Activated CD8-positive, alpha-beta T cell treated with anti-CD3 and anti-CD28 coated beads for 36 hours (primary cell): ENCODE results near the gene HLA-DRB5. TPM values are rescaled to one million over a fixed set of nuclear protein-coding genes. Genes with fewer than 3 reads are reported as not detected.

Source experiments
- total RNA-seq, 2 experiments: library from RNA; stranded (reverse); gene quantifications; one replicate each; pipeline ENCODE4 v1.2.3, GENCODE V29; 2021

Gene HLA-DRB5
- total RNA-seq, 2 experiments from 2014 or later: 4.9 to 5.9 TPM

Other genes starting within 250 kb of the HLA-DRB5 start
- gene TSBP1, start 158.4 kb downstream of the HLA-DRB5 start, total RNA-seq: not detected
- gene BTNL2, start 123.1 kb downstream of the HLA-DRB5 start, total RNA-seq: not detected
- gene HLA-DRA, start 90.4 kb downstream of the HLA-DRB5 start, total RNA-seq: 1 to 10 TPM; 8.6 to 9.2 TPM
- gene HLA-DRB1, start 59.6 kb upstream of the HLA-DRB5 start, total RNA-seq: 10 to 100 TPM; 21.8 to 22.7 TPM
- gene HLA-DQA1, start 107.1 kb upstream of the HLA-DRB5 start, total RNA-seq: 1 to 10 TPM; 3.4 to 3.9 TPM
- gene HLA-DQB1, start 136.4 kb upstream of the HLA-DRB5 start, total RNA-seq: 1 to 10 TPM; 5.3 to 6.9 TPM
- gene HLA-DQA2, start 211.1 kb upstream of the HLA-DRB5 start, total RNA-seq: under 1 TPM in 1 of 2 experiments, not detected in 1; 0.18 TPM
- under 1 TPM in 1 of 2 experiments, not detected in 1; 0.60 TPM for gene HLA-DQB2, start 233.2 kb upstream of the HLA-DRB5 start, total RNA-seq